ENCODE results near the gene NACC1.

The NACC1 gene

DNA sequence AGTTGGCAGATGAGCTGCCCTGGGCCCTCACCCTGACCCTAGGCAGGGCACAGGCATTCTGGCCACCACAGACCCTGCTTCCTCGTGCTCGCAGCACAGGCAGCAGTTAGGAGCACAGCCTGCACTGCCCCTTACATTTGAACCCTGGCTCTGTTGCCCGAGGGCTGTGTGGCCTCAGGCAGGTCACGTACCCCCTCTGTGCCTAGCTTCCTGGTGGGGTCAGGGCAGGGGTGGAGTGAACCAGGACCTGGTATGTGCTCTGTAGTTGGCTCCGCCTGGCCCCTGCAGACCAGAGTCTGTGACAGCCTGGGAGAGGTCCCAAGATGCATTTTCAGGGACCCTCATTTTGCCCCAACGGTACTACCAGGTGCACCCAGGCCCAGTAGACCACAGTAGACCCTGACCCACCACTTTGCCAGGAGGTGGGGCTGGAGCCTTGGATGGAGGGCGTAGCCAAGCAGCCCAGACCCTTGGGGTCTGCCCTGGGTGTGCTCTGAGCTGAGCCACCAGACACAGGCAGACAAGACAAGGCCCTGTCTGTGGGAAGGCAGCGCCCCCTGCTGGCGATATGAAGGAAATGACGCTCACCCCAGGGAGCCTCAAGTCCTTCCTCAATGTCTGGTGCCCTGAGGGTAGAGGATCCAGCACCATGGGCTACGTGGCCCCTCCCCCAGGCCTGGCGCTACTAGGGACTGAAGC lies 24.5 kb upstream of the NACC1 start:
- POLR2A ChIA-PET: interaction anchor here (1.0 to 1.3 kb wide), 2 partner anchors 11 to 116 kb away, joined by 3 read pairs; no protein-coding TSS in a partner anchor
- CTCF ChIA-PET: interaction anchor here (0.6 to 3.8 kb wide), 15 partner anchors 11 to 246 kb away, joined by 3 to 35 read pairs (median 6); no protein-coding TSS in a partner anchor
- TF ChIP-seq LEF1 (IDR thresholded peaks at IDR 0.05; ENCODE audit: borderline replicate concordance) (no peak), TARDBP (IDR thresholded peaks at IDR 0.05) (no peak), ZNF384 (IDR thresholded peaks at IDR 0.05) (no peak), ARNT (IDR thresholded peaks at IDR 0.05) (no peak), FOXA1 (IDR thresholded peaks at IDR 0.05) (no peak), BHLHE40 (IDR thresholded peaks at IDR 0.05; ENCODE audit: borderline replicate concordance) (no peak), FOXM1 (IDR thresholded peaks at IDR 0.05; ENCODE audit: borderline replicate concordance) (no peak), NFRKB (IDR thresholded peaks at IDR 0.05) (no peak), SP1 (IDR thresholded peaks at IDR 0.05) (no peak)
- TF ChIP-seq, protein P1, sequence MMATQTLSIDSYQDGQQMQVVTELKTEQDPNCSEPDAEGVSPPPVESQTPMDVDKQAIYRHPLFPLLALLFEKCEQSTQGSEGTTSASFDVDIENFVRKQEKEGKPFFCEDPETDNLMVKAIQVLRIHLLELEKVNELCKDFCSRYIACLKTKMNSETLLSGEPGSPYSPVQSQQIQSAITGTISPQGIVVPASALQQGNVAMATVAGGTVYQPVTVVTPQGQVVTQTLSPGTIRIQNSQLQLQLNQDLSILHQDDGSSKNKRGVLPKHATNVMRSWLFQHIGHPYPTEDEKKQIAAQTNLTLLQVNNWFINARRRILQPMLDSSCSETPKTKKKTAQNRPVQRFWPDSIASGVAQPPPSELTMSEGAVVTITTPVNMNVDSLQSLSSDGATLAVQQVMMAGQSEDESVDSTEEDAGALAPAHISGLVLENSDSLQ (IDR thresholded peaks at IDR 0.05): no peak
- peak; percentile 88 for DNase-seq (ENCODE audit: extremely low spot score)

- POLR2A ChIA-PET: interaction anchor here (1.0 to 1.3 kb wide), 2 partner anchors 11 to 117 kb away, joined by 3 read pairs; no protein-coding TSS in a partner anchor
- CTCF ChIA-PET: interaction anchor here (0.6 to 3.8 kb wide), 17 partner anchors 11 to 303 kb away, joined by 3 to 35 read pairs (median 4); no protein-coding TSS in a partner anchor
These were observed 24.0 kb upstream of the NACC1 start for GRCh38 chr19:13094106-13094504.

GRCh38 chr19:13094771-13095392 lies 23.2 kb upstream of the NACC1 start:
- CTCF ChIA-PET: interaction anchor here (0.8 to 3.8 kb wide), 10 partner anchors 12 to 129 kb away, joined by 3 to 35 read pairs (median 6); no protein-coding TSS in a partner anchor

More at GRCh38 chr19:13094106-13094504, 24.0 kb upstream of the NACC1 start:
- TF ChIP-seq SUZ12 (IDR thresholded peaks at IDR 0.05) (no peak), L3MBTL2 (conservative IDR thresholded peaks at IDR 0.05) (no peak), ZNF384 (IDR thresholded peaks at IDR 0.05) (no peak), BHLHE40 (IDR thresholded peaks at IDR 0.05; ENCODE audit: borderline replicate concordance) (no peak), SP1 (IDR thresholded peaks at IDR 0.05) (no peak), HDGF (IDR thresholded peaks at IDR 0.05; ENCODE audit: borderline replicate concordance) (no peak), TARDBP (IDR thresholded peaks at IDR 0.05) (no peak), ELF4 (IDR thresholded peaks at IDR 0.05) (no peak), CTBP1 (IDR thresholded peaks at IDR 0.05; ENCODE audit: borderline replicate concordance) (no peak), ARNT (IDR thresholded peaks at IDR 0.05) (no peak), NFRKB (IDR thresholded peaks at IDR 0.05) (no peak), FOXK2 (IDR thresholded peaks at IDR 0.05) (no peak)
- DNase-seq (ENCODE audit: extremely low spot score): no peak

GRCh38 chr19:13095393-13095784 lies 22.7 kb upstream of the NACC1 start:
- CTCF ChIA-PET: interaction anchor here (1.2 to 3.8 kb wide), 4 partner anchors 34 to 130 kb away, joined by 3 to 35 read pairs (median 24); no protein-coding TSS in a partner anchor
- no peak for DNase-seq (ENCODE audit: extremely low spot score)
- POLR2A ChIA-PET: interaction anchor here (2.0 kb wide), 1 partner anchor 58 kb away, joined by 9 read pairs; no protein-coding TSS in a partner anchor
- TF ChIP-seq, protein P1 (IDR thresholded peaks at IDR 0.05): no peak
- TF ChIP-seq L3MBTL2 (conservative IDR thresholded peaks at IDR 0.05): no peak
- no peak for TF ChIP-seq ELF4 (IDR thresholded peaks at IDR 0.05)
- TF ChIP-seq NFRKB (IDR thresholded peaks at IDR 0.05): no peak
- no peak for TF ChIP-seq SP1 (IDR thresholded peaks at IDR 0.05)
- TF ChIP-seq ARNT (IDR thresholded peaks at IDR 0.05): no peak

More at GRCh38 chr19:13094771-13095392, 23.2 kb upstream of the NACC1 start:
- POLR2A ChIA-PET: interaction anchor here (1.0 to 2.0 kb wide), 2 partner anchors 12 to 58 kb away, joined by 3 to 9 read pairs; no protein-coding TSS in a partner anchor
- no peak for TF ChIP-seq HDGF (IDR thresholded peaks at IDR 0.05; ENCODE audit: borderline replicate concordance)
- TF ChIP-seq ZNF384 (IDR thresholded peaks at IDR 0.05): no peak
- TF ChIP-seq FOXK2 (IDR thresholded peaks at IDR 0.05): no peak
- TF ChIP-seq BHLHE40 (IDR thresholded peaks at IDR 0.05; ENCODE audit: borderline replicate concordance): no peak
- TF ChIP-seq, protein P1 (IDR thresholded peaks at IDR 0.05): no peak
- no peak for TF ChIP-seq SUZ12 (IDR thresholded peaks at IDR 0.05)
- no peak for TF ChIP-seq ELF4 (IDR thresholded peaks at IDR 0.05)
- no peak for TF ChIP-seq FOXA1 (IDR thresholded peaks at IDR 0.05)
- TF ChIP-seq LEF1 (IDR thresholded peaks at IDR 0.05; ENCODE audit: borderline replicate concordance): no peak
- TF ChIP-seq SP1 (IDR thresholded peaks at IDR 0.05): no peak
- TF ChIP-seq TARDBP (IDR thresholded peaks at IDR 0.05): no peak
- no peak for TF ChIP-seq L3MBTL2 (conservative IDR thresholded peaks at IDR 0.05)
- TF ChIP-seq FOXM1 (IDR thresholded peaks at IDR 0.05; ENCODE audit: borderline replicate concordance): no peak
- DNase-seq (ENCODE audit: extremely low spot score): no peak

GRCh38 chr19:13095934-13096927 lies 21.8 kb upstream of the NACC1 start:
- CTCF ChIA-PET: interaction anchor here (0.6 to 3.8 kb wide), 5 partner anchors 13 to 131 kb away, joined by 3 to 27 read pairs (median 7); no protein-coding TSS in a partner anchor
- DNase-seq (ENCODE audit: extremely low spot score): peak; percentile 49
- TF ChIP-seq NFRKB (IDR thresholded peaks at IDR 0.05) (no peak), FOXM1 (IDR thresholded peaks at IDR 0.05; ENCODE audit: borderline replicate concordance) (no peak), ZNF384 (IDR thresholded peaks at IDR 0.05) (no peak), FOXA1 (IDR thresholded peaks at IDR 0.05) (no peak), SP1 (IDR thresholded peaks at IDR 0.05) (no peak), LEF1 (IDR thresholded peaks at IDR 0.05; ENCODE audit: borderline replicate concordance) (no peak), ARNT (IDR thresholded peaks at IDR 0.05) (no peak), BHLHE40 (IDR thresholded peaks at IDR 0.05; ENCODE audit: borderline replicate concordance) (no peak), FOXK2 (IDR thresholded peaks at IDR 0.05) (no peak), L3MBTL2 (conservative IDR thresholded peaks at IDR 0.05) (no peak), CTBP1 (IDR thresholded peaks at IDR 0.05; ENCODE audit: borderline replicate concordance) (no peak), HDGF (IDR thresholded peaks at IDR 0.05; ENCODE audit: borderline replicate concordance) (no peak)
- TF ChIP-seq, protein P1 (IDR thresholded peaks at IDR 0.05): no peak
- POLR2A ChIA-PET: interaction anchor here (1.0 to 2.0 kb wide), 2 partner anchors 9 to 57 kb away, joined by 3 to 9 read pairs; no protein-coding TSS in a partner anchor

Measured in HEK293T (cell line).